Upper lobe of left lung (tissue), 4 donors: ENCODE results near the gene TMEM129.

ENCODE experiments used
- CTCF ChIP-seq, 6 experiments: fragments of 450-650 bp in 4 of 6; fragments of 200-600 bp in 2 of 6; sonication (generic) in 2 of 6; IDR thresholded peaks; one replicate each; pipeline ENCODE4 v1.5.1; 2016 to 2019; ENCODE audit warnings: antibody characterized with exemption in 6 of 6
- EP300 ChIP-seq, 4 donors: sonication (generic); formaldehyde crosslinking; IDR thresholded peaks; one replicate each; pipeline ENCODE4 v1.5.1; 2017; ENCODE audit warnings: antibody characterized with exemption in 4 of 4, control low read depth in 2 of 4
- POLR2A ChIP-seq, 4 donors: fragments of 450-650 bp; IDR thresholded peaks; one replicate each; pipeline ENCODE4 v1.5.1; 2016 to 2017; ENCODE audit warnings: antibody characterized with exemption in 4 of 4, mild to moderate bottlenecking in 2 of 4

- TF ChIP-seq CTCF (IDR thresholded peaks at IDR 0.05) (no peak), EP300 (IDR thresholded peaks at IDR 0.05) (no peak), POLR2A (IDR thresholded peaks at IDR 0.05) (no peak)
Observed at GRCh38 chr4:1759170-1759817, 38.2 kb upstream of the TMEM129 start.
